ENCODE results near the gene SLC22A2.

SLC22A2 gene

DNA sequence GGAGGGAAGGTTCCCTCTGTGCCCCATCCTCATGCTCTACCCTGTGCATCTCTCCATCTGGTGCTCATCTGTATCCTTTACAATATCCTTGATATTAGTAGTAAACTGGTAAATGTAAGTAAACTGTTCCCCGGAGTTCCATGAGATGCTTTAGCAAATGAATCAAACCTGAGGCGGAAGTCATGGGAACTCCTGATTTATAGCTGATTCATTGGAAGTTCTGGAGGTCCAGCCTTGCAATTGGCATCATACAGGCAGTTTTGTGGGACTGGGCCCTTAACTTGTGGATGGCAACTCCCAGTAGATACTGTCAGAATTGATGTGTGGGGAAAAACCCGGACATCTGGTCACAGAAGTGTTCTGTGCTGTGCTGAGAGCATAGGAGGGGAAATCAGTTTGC lies 11.2 kb upstream of the SLC22A2 start:
- no peak for TF ChIP-seq CTCF (IDR thresholded peaks at IDR 0.05; ENCODE audit: control extremely low read depth, extremely low read depth, low read depth, missing control alignments)
- no peak for DNase-seq (ENCODE audit: extremely low spot score)
- ChIA-PET CTCF (no interaction called here), POLR2A (no interaction called here)

DNA sequence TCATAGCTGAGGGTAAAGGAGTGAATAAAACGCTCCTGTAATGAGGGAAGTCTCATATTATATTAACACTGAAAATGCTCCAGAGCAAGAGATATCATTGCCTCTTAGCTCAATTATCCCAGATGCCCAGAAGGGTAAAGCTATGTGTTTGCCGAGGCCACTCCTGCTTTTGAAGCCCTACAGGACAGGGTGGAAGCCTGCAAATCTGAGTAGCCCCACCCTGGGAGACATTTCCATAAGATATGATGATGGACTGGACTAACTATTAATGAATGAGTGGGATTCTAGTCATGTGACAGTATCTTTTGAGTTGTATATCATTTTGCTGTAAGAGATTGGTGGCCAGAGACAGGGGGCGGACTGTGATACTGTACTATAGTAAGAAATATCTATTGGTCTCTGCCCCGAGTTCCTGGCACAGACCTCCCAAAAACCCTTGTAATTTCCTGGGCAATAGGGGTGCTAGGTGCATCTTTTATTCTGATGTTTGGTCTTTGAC lies 10.5 kb upstream of the SLC22A2 start:
- DNase-seq (ENCODE audit: extremely low spot score), result no peak
- TF ChIP-seq CTCF (IDR thresholded peaks at IDR 0.05; ENCODE audit: control extremely low read depth, extremely low read depth, low read depth, missing control alignments), result no peak
- ChIA-PET CTCF (interaction anchor here (1.3 kb wide), 1 partner anchor 16 kb away, joined by 3 read pairs; no protein-coding TSS in a partner anchor), POLR2A (no interaction called here)

- POLR2A ChIA-PET, result no interaction called here
- CTCF ChIA-PET, result no interaction called here
- no peak for TF ChIP-seq CTCF (IDR thresholded peaks at IDR 0.05; ENCODE audit: control extremely low read depth, extremely low read depth, low read depth, missing control alignments)
- DNase-seq (ENCODE audit: extremely low spot score), result no peak
Measured at GRCh38 chr6:160267102-160267501, 8.5 kb upstream of the SLC22A2 start.

DNA sequence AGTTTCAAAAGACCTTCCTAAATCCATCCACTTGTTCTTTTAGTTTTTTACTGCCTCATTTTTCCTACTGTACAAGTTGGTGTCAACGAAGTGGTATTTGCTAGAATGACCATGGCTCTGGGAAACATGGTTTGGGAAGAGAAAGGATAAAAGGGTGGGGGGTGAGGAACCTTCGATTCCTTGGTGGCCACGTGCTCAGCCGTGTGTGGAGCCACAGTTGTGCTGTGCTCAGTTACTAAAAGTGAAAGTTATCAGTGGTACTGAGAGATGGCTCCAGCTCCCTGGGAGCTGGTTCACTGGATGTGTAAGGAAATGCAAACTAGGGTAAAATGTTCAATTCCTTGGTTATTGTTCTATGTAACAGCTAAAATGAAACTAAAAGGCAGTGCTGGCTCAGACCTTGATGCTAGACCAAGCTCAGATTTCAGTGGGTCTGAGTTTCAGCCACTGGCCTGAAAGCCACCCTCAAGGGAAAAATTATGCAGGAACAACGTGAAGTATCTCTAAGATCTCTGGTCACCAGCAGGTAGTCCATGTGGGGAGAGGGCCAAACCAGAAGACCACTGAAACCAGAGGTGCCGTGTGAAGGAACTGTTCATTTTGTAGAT lies 7.4 kb upstream of the SLC22A2 start:
- CTCF ChIA-PET, result no interaction called here

GRCh38 chr6:160264061-160264612 lies 5.5 kb upstream of the SLC22A2 start:
- CTCF ChIA-PET, result interaction anchor here (2.3 kb wide), 1 partner anchor 8 kb away, joined by 7 read pairs; no protein-coding TSS in a partner anchor
- DNase-seq (ENCODE audit: extremely low spot score), result no peak
- POLR2A ChIA-PET, result no interaction called here
- TF ChIP-seq CTCF (IDR thresholded peaks at IDR 0.05; ENCODE audit: control extremely low read depth, extremely low read depth, low read depth, missing control alignments), result no peak

More for the DNA sequence above, 7.4 kb upstream of the SLC22A2 start:
- no peak for TF ChIP-seq CTCF (IDR thresholded peaks at IDR 0.05; ENCODE audit: control extremely low read depth, extremely low read depth, low read depth, missing control alignments)
- POLR2A ChIA-PET, result no interaction called here
- no peak for DNase-seq (ENCODE audit: extremely low spot score)

DNA sequence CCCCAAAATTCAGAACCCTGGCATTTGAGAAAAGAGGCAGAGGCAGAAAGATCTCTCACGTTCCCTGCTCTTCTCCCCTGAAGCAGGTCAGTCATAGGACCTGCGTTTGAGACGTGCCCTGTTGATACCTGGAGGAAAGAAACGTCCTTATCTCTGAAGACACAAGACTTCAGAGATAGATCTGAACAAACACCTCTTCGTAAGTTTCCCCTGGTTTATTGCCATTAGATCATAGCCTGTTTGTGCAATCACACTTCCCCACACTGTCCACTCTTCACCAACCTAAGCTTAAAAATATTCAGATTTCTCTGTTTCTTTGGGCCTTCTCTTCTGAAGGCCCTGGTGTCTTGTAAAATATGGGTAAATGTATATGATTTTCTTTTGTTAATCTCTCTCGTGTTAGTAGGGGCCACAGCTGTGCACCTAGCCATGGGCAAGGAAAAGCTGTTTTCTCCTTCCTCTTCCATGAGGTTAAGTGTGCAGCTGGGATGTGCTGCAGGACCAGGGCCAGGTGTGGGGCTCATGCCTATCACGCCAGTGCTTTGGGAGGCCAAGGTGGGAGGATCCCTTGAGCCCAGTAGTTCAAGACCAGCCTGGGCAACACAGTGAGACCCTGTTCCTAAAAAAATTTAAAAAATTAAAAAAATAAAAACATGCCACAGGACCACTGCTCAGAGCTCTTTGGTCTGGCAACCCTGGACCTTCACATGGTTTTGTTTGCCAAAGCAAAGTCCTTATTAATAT lies 4.7 kb upstream of the SLC22A2 start:
- TF ChIP-seq CTCF (IDR thresholded peaks at IDR 0.05; ENCODE audit: control extremely low read depth, extremely low read depth, low read depth, missing control alignments), result no peak
- ChIA-PET POLR2A (no interaction called here), CTCF (interaction anchor here (2.3 kb wide), 1 partner anchor 9 kb away, joined by 7 read pairs; no protein-coding TSS in a partner anchor)

More for the DNA sequence above, 4.7 kb upstream of the SLC22A2 start:
- DNase-seq (ENCODE audit: extremely low spot score), result no peak

Data from GM10248 (cell line).